Left lung (tissue), 10 donors: ENCODE results near the gene PUSL1. TPM values are rescaled to one million over a fixed set of nuclear protein-coding genes. Genes with fewer than 3 reads are reported as not detected.
A peak's percentile ranks its signal among the peaks of the same experiment; 100 is the strongest.

Source experiments
- ATAC-seq: fragments of 200-7000 bp; cut with Tn5 transposase; one replicate; pipeline ENCODE4 v1.9.1; 2020; ENCODE audit warnings: moderate library complexity
- DNase-seq, 4 donors: peaks; one replicate each; pipeline ENCODE4 v3.0.0-alpha.2; 2013 to 2020
- H3K27ac ChIP-seq, 2 donors: fragments of 200-600 bp; sonication (generic) in 1 of 2; one replicate each; pipeline versions ENCODE4 v1.5.0 to v1.8.0; 2020 to 2021
- H3K27me3 ChIP-seq, 2 donors: fragments of 200-600 bp; sonication (generic) in 1 of 2; one replicate each; pipeline versions ENCODE4 v1.5.0 to v1.8.0; 2020 to 2021
- H3K36me3 ChIP-seq, 2 donors: fragments of 200-600 bp; sonication (generic) in 1 of 2; one replicate each; pipeline versions ENCODE4 v1.5.0 to v1.8.0; 2020 to 2021
- H3K4me1 ChIP-seq, 2 donors: fragments of 200-600 bp; one replicate each; pipeline ENCODE4 v1.8.0; 2021
- H3K4me3 ChIP-seq, 2 donors: fragments of 200-600 bp; sonication (generic) in 1 of 2; one replicate each; pipeline versions ENCODE4 v1.5.0 to v1.8.0; 2020 to 2021; ENCODE audit warnings: mild to moderate bottlenecking in 1 of 2
- H3K9me3 ChIP-seq, 2 donors: fragments of 200-600 bp; sonication (generic) in 1 of 2; one replicate each; pipeline versions ENCODE4 v1.5.0 to v1.8.0; 2020 to 2021
- intact Hi-C, 2 donors: fragments of 100-400 bp; cut with DNase I; formaldehyde crosslinking; loops; one replicate each; pipeline versions ENCODE4 v1.11.2 to v1.14.2; 2022
- polyA plus RNA-seq, 6 donors: library from polyadenylated mRNA; unstranded; fragments of 120-200 nt; gene quantifications; one replicate each; pipeline ENCODE4 v1.2.1, GENCODE V29; 2013; ENCODE audit not compliant: insufficient read length in 6 of 6
- total RNA-seq, 2 donors: library from RNA; stranded (reverse); fragmentation: NEBNext Ultra II Directional; extraction: Animal tissue kit (Norgen Biotek cat#: 25700); gene quantifications; one replicate each; pipeline ENCODE4 v1.2.1, GENCODE V29; 2021
- TF ChIP-seq, protein P1 (sequence below), 2 donors: fragments of 200-600 bp; sonication (generic) in 1 of 2; IDR thresholded peaks; one replicate each; pipeline versions ENCODE4 v1.5.0 to v1.8.0; 2021; ENCODE audit warnings: antibody characterized with exemption in 2 of 2
- donor health status: DM: no; HTN: yes; CAD: no.
- donor health status: DM: no; HTN: no; CAD: no.

The PUSL1 gene
- total and polyA plus RNA-seq, 8 donors, result 4.3 to 18.3 (median 8.7) TPM

- H3K36me3 ChIP-seq, result no peaks in the 10 kb centered on the region
- peak in 1 of 4 donors; percentile 81 for DNase-seq
- H3K9me3 ChIP-seq, result no peaks in the 10 kb centered on the region
- TF ChIP-seq, protein P1, sequence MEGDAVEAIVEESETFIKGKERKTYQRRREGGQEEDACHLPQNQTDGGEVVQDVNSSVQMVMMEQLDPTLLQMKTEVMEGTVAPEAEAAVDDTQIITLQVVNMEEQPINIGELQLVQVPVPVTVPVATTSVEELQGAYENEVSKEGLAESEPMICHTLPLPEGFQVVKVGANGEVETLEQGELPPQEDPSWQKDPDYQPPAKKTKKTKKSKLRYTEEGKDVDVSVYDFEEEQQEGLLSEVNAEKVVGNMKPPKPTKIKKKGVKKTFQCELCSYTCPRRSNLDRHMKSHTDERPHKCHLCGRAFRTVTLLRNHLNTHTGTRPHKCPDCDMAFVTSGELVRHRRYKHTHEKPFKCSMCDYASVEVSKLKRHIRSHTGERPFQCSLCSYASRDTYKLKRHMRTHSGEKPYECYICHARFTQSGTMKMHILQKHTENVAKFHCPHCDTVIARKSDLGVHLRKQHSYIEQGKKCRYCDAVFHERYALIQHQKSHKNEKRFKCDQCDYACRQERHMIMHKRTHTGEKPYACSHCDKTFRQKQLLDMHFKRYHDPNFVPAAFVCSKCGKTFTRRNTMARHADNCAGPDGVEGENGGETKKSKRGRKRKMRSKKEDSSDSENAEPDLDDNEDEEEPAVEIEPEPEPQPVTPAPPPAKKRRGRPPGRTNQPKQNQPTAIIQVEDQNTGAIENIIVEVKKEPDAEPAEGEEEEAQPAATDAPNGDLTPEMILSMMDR (IDR thresholded peaks at IDR 0.05), result no peak
- H3K4me3 ChIP-seq, result peak overlapping the region; percentile 40 to 42
- H3K27me3 ChIP-seq, result peaks cover 21 to 100% of the 10 kb centered on the region in 2 donors
- H3K27ac ChIP-seq, result peak overlapping the region in 1 of 2 donors; percentile 87
- H3K4me1 ChIP-seq, result peaks cover 17 to 43% of the 10 kb centered on the region in 2 donors
- ATAC-seq, result peak; percentile 24
- intact Hi-C loops, result no loop called here
Measured at GRCh38 chr1:1356796-1357401, 48.5 kb downstream of the PUSL1 start.

GRCh38 chr1:1357871-1358432 lies 49.6 kb downstream of the PUSL1 start:
- no peaks in the 10 kb centered on the region for H3K9me3 ChIP-seq
- ATAC-seq, result no peak
- H3K36me3 ChIP-seq, result no peaks in the 10 kb centered on the region
- peaks cover 21 to 94% of the 10 kb centered on the region in 2 donors for H3K27me3 ChIP-seq
- intact Hi-C loops, result no loop called here
- H3K27ac ChIP-seq, result peak overlapping the region; percentile 66 to 87
- peak overlapping the region; percentile 40 to 42 for H3K4me3 ChIP-seq
- peaks cover 17 to 36% of the 10 kb centered on the region in 2 donors for H3K4me1 ChIP-seq
- TF ChIP-seq, protein P1 (IDR thresholded peaks at IDR 0.05), result no peak
- no peak for DNase-seq

DNA sequence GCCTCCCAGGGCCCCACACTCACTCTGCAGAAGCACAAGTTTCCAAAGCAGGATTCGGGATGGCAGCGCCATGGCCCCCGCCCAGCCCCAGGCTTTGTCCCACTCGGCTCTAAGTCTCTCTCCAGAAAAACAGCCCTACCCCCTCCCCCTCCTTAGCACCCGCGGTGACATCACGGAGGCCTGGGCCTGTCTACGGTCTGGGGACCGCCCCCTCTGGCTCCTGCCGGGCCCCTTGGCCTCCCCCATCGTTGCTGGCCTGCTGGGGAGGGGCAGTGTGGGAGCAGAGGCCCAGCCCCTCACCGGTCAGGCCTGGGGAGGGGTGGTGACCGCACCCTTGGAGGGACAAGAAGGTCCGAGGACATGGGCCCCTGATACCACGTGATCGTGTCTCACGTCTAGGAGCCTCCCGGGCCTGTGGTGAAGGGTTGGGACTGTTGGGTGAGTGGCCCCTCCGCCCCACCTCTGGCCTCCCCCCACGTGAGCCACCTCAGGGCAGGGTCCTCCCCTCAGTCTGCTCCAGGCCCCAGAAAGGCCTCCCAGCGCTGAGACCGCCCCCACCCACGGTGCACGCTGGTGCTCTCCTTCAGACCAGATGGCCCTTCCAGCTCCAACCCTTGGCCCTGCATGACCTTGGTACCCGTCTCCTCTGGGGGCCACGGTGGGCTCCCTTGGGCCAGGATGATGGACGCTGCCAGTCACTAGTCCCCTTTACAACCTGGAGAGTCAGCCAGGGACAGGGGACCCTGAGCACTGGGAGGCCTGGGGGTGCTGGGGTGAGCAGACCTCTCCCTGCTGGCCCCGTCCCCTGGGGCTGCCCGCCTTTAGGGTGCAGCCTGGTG lies 50.3 kb downstream of the PUSL1 start, which contains the start of gene MXRA8:
MXRA8 (minus strand) TSS at position 123 of the 839 bp plus-strand sequence; CDS start at position 72, 51 bp downstream.
- Histone ChIP-seq H3K27me3 (peaks cover 15 to 87% of the 10 kb centered on the region in 2 donors), H3K4me1 (peaks cover 17 to 29% of the 10 kb centered on the region in 2 donors)
- DNase-seq, result peak; percentile 81 to 94 (median 82)

DNA sequence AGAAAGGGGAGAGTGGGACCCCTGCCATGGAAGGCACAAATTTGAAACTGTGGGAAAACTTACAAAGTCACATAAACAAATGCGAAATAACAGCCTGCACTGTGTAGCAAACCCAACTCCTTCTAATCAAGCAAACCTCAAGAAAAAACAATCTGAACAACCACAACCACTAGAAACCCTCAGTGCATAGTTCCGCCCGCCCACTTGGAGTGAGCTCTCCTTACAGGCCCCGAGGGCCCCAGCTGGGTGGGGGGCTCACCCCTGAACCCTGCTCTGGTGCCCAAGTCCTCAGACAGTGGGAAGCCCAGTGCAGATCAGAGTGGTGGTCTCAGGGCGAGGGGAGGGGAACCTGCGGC lies 50.9 kb downstream of the PUSL1 start:
- no peaks in the 10 kb centered on the region for H3K9me3 ChIP-seq
- peaks cover 9 to 84% of the 10 kb centered on the region in 2 donors for H3K27me3 ChIP-seq
- intact Hi-C loops, result no loop called here
- H3K27ac ChIP-seq, result peak overlapping the region; percentile 66 to 87
- TF ChIP-seq, protein P1 (IDR thresholded peaks at IDR 0.05), result no peak
- H3K4me1 ChIP-seq, result peaks cover 17 to 25% of the 10 kb centered on the region in 2 donors
- no peaks in the 10 kb centered on the region for H3K36me3 ChIP-seq
- H3K4me3 ChIP-seq, result no peak overlapping the region
- ATAC-seq (peak; percentile 12), DNase-seq (no peak)

More for the DNA sequence above, 50.3 kb downstream of the PUSL1 start, which contains the start of gene MXRA8:
- Histone ChIP-seq H3K27ac (peak within 1 kb of the TSS; percentile 66 to 87), H3K36me3 (no peaks in the 10 kb centered on the region), H3K4me3 (peak within 1 kb of the TSS; percentile 40 to 42), H3K9me3 (no peaks in the 10 kb centered on the region)
- ATAC-seq, result peak; percentile 68
- intact Hi-C loops, result no loop called here
- TF ChIP-seq, protein P1 (IDR thresholded peaks at IDR 0.05), result no peak
